K562 (cell line): ENCODE data around the gene HAGHL. TPM values are rescaled to one million over a fixed set of nuclear protein-coding genes. Genes with fewer than 3 reads are reported as not detected.

Source experiments
- ATAC-seq: fragments of 200-7000 bp; cut with Tn5 transposase; 3 replicates; pipeline ENCODE4 v1.9.1; 2020; ENCODE audit warnings: moderate library complexity
- BruUV-seq: library from RNA; stranded (reverse); fragments of 400-500 nt; replicated peaks from 2 replicates; lab custom pipeline; 2021; lab: Mats Ljungman, UMichigan
- CTCF ChIA-PET: fragments of 300-600 bp; formaldehyde crosslinking; extraction: SDS; loops from one replicate; lab custom pipeline; 2021; ENCODE audit warnings: low intra/inter-chr PET ratio; lab: Yijun Ruan, JAX
- POLR2A ChIA-PET: fragments of 300-600, 350-650 bp; sonication (Branson Sonifier 250); formaldehyde crosslinking; extraction: SDS; loops from one replicate; lab custom pipeline; 2021; ENCODE audit warnings: antibody characterized with exemption, inconsistent platforms; lab: Yijun Ruan, JAX
- DNase-seq, 4 experiments: peaks; one replicate each; pipeline versions ENCODE4 v3.0.0 to v3.0.0-alpha.2; 2011 to 2018; ENCODE audit warnings: low spot score in 3 of 4, mixed read lengths in 3 of 4; ENCODE audit errors: extremely low read depth in 1 of 4
- FAIRE-seq: peaks from 2 replicates; lab custom pipeline; 2011; peaks lifted over from hg19 to GRCh38; lab: Jason Lieb, UNC
- H2AFZ ChIP-seq: 2 replicates; pipeline ENCODE4 v1.6.0; 2011; ENCODE audit warnings: low read depth, low read length, control low read depth, inconsistent platforms
- H3K27ac ChIP-seq: fragments of 200-600 bp; 3 replicates; pipeline ENCODE4 v1.8.0; 2011; ENCODE audit warnings: low read depth, mild to moderate bottlenecking, control low read depth, inconsistent platforms, low read length, moderate library complexity, mixed read lengths; ENCODE audit errors: extremely low read depth
- H3K27me3 ChIP-seq, 2 experiments: fragments of 300-600 bp in 1 of 2; 2 replicates in 1 of 2; 3 replicates in 1 of 2; pipeline versions ENCODE4 v1.6.0 to v1.8.0; 2011; ENCODE audit warnings: inconsistent platforms in 2 of 2, low read length in 2 of 2, mild to moderate bottlenecking in 1 of 2, mixed read lengths in 1 of 2, moderate library complexity in 1 of 2; ENCODE audit not compliant: control insufficient read depth in 2 of 2, insufficient read depth in 2 of 2
- H3K36me3 ChIP-seq: fragments of 300-600 bp; 3 replicates; pipeline ENCODE4 v1.8.0; 2011; ENCODE audit warnings: mild to moderate bottlenecking, low read length, inconsistent platforms; ENCODE audit not compliant: control insufficient read depth, insufficient read depth
- H3K4me1 ChIP-seq, 2 experiments: fragments of 200-600 bp in 1 of 2; replicated peaks in 1 of 2; 2 replicates in 1 of 2; 3 replicates in 1 of 2; pipeline versions ENCODE4 v1.5.1 to v1.8.0; 2011; ENCODE audit warnings: inconsistent platforms in 2 of 2, low read length in 2 of 2, mild to moderate bottlenecking in 1 of 2, mixed read lengths in 1 of 2, moderate library complexity in 1 of 2; ENCODE audit not compliant: control insufficient read depth in 2 of 2, insufficient read depth in 2 of 2
- H3K4me2 ChIP-seq: 2 replicates; pipeline ENCODE4 v1.6.1; 2011; ENCODE audit warnings: low read length, control low read depth, inconsistent platforms, mixed read lengths; ENCODE audit not compliant: insufficient read depth
- H3K4me3 ChIP-seq: fragments of 200-600 bp; sonication (generic), shearing (Covaris generic); 2 replicates; pipeline ENCODE4 v1.5.1; 2016; ENCODE audit warnings: control low read depth, inconsistent platforms
- H3K79me2 ChIP-seq: fragments of 200-600 bp; 3 replicates; pipeline ENCODE4 v1.8.0; 2011; ENCODE audit warnings: low read length, inconsistent platforms; ENCODE audit not compliant: control insufficient read depth, insufficient read depth
- H3K9ac ChIP-seq, 2 experiments: 2 replicates each; pipeline versions ENCODE4 v1.6.0 to v1.6.1; 2011; ENCODE audit warnings: low read depth in 2 of 2, low read length in 2 of 2, control low read depth in 1 of 2, inconsistent platforms in 1 of 2, mild to moderate bottlenecking in 1 of 2, mixed read lengths in 1 of 2; ENCODE audit not compliant: insufficient read depth in 1 of 2
- H3K9me1 ChIP-seq: one replicate; pipeline ENCODE4 v1.6.0; 2011; ENCODE audit warnings: inconsistent platforms, mild to moderate bottlenecking, low read length, moderate library complexity; ENCODE audit not compliant: control insufficient read depth, insufficient read depth
- H3K9me3 ChIP-seq: replicated peaks from 2 replicates; pipeline ENCODE4 v1.5.1; 2011; ENCODE audit warnings: low read depth, low read length, inconsistent platforms; ENCODE audit not compliant: control insufficient read depth, insufficient read depth
- H4K20me1 ChIP-seq: replicated peaks from 2 replicates; pipeline ENCODE4 v1.6.1; 2011; ENCODE audit warnings: low read length, inconsistent platforms, mixed read lengths; ENCODE audit not compliant: control insufficient read depth, insufficient read depth
- ESRRA ChIP-seq: fragments of 450-650 bp; IDR thresholded peaks from 2 replicates; pipeline ENCODE4 v1.6.1; 2014; ENCODE audit warnings: low read depth, mild to moderate bottlenecking, moderate library complexity, borderline replicate concordance
- FOXP1 ChIP-seq: sonication (generic); formaldehyde crosslinking; IDR thresholded peaks from 2 replicates; pipeline ENCODE4 v1.8.0; 2022; ENCODE audit warnings: mild to moderate bottlenecking, missing genetic modification reagents
- HMGXB4 ChIP-seq: sonication (generic); formaldehyde crosslinking; IDR thresholded peaks from 2 replicates; pipeline ENCODE4 v1.8.1; 2023; ENCODE audit warnings: mild to moderate bottlenecking, missing genetic modification reagents
- ILK ChIP-seq: fragments of 450-650 bp; IDR thresholded peaks from 2 replicates; pipeline ENCODE4 v1.6.1; 2016; ENCODE audit warnings: missing genetic modification characterization, low read depth, mild to moderate bottlenecking, missing compliant biosample characterization, moderate library complexity, borderline replicate concordance
- JUN ChIP-seq, 2 experiments: sonication (generic) in 1 of 2; formaldehyde crosslinking in 1 of 2; IDR thresholded peaks; 2 replicates each; pipeline versions ENCODE4 v1.6.1 to v1.8.0; 2012 to 2022; ENCODE audit warnings: borderline replicate concordance in 2 of 2, mild to moderate bottlenecking in 2 of 2, improper control_type of control experiment in 1 of 2, low read depth in 1 of 2, low read length in 1 of 2, missing genetic modification reagents in 1 of 2
- PREB ChIP-seq: sonication (generic); formaldehyde crosslinking; IDR thresholded peaks from 2 replicates; pipeline ENCODE4 v1.8.1; 2023; ENCODE audit warnings: mild to moderate bottlenecking, missing genetic modification reagents
- SMARCE1 ChIP-seq: fragments of 450-650 bp; IDR thresholded peaks from 2 replicates; pipeline ENCODE4 v1.7.1; 2016; ENCODE audit warnings: mild to moderate bottlenecking
- SRSF7 ChIP-seq: fragments of 200-400 bp; formaldehyde crosslinking; optimal IDR thresholded peaks from 2 replicates; pipeline ENCODE3; 2017; ENCODE audit warnings: mild to moderate bottlenecking, low read depth, low read length
- STAT5A ChIP-seq: IDR thresholded peaks from 2 replicates; pipeline ENCODE4 v1.6.1; 2012; ENCODE audit warnings: low read length, inconsistent platforms, borderline replicate concordance
- TAF1 ChIP-seq: IDR thresholded peaks from 2 replicates; pipeline ENCODE4 v1.6.1; 2011; ENCODE audit warnings: mild to moderate bottlenecking, low read length, moderate library complexity; ENCODE audit not compliant: insufficient read depth, control insufficient read depth, severe bottlenecking; ENCODE audit errors: extremely low read depth
- TAF9B ChIP-seq: fragments of 450-650 bp; IDR thresholded peaks from 2 replicates; pipeline ENCODE4 v1.6.1; 2018; ENCODE audit warnings: mild to moderate bottlenecking; ENCODE audit not compliant: partially characterized antibody
- XRCC5 ChIP-seq: fragments of 200-400 bp; formaldehyde crosslinking; IDR thresholded peaks from 2 replicates; pipeline ENCODE4 v1.6.1; 2017; ENCODE audit warnings: low read depth, mild to moderate bottlenecking, low read length
- ZNF644 ChIP-seq: fragments of 200-800 bp; sonication (Bioruptor generic); IDR thresholded peaks from 2 replicates; pipeline ENCODE4 v1.6.1; 2016; ENCODE audit warnings: low read depth, missing genetic modification characterization, missing compliant biosample characterization
- WGBS: fragments of 100-300 bp; shearing (Covaris generic); methylation state at CpG from one replicate; pipeline ENCODE4 v1.1.6; 2016; ENCODE audit warnings: low coverage, mixed read lengths; ENCODE audit not compliant: insufficient coverage; ENCODE audit errors: missing lambda C conversion rate; 5-methylcytosine and 5-hydroxymethylcytosine counted together
- in situ Hi-C: fragments of 300-500 bp; cut with MboI; formaldehyde crosslinking; loops from 4 replicates; pipeline ENCODE4 v1.15.0; 2018; ENCODE audit warnings: inconsistent platforms, mixed read lengths
- intact Hi-C: fragments of 100-400 bp; cut with micrococcal nuclease; formaldehyde crosslinking; loops from 2 replicates; pipeline ENCODE4 v1.14.2; 2022
- polyA plus RNA-seq, 8 experiments: library from polyadenylated mRNA; depleted of rRNA in 4 of 8; stranded (reverse) in 5 of 8; unstranded in 3 of 8; fragments of >200 nt; fragmentation: Nextera tagmentation in 2 of 8; fragmentation: Illumina TruSeq in 1 of 8; extraction: Ambion mirVana in 2 of 8; extraction: Trizol in 1 of 8; gene quantifications; 2 replicates each; pipeline versions ENCODE4 v1.2.1 to v1.2.3, GENCODE V29; 2011 to 2014; ENCODE audit warnings: inconsistent platforms in 1 of 8, missing spikeins in 1 of 8
- total RNA-seq, 7 experiments: library from RNA; depleted of rRNA in 6 of 7; stranded (reverse); fragments of >200 nt in 6 of 7; fragmentation: Illumina TruSeq in 2 of 7; extraction: Trizol in 2 of 7; gene quantifications; 2 replicates each; pipeline versions ENCODE4 v1.2.1 to v1.2.3, GENCODE V29; 2011 to 2021; ENCODE audit warnings: low replicate concordance in 1 of 7
- TF ChIP-seq, protein P1 (sequence below): sonication (generic); formaldehyde crosslinking; IDR thresholded peaks from 2 replicates; pipeline ENCODE4 v1.8.0; 2023; ENCODE audit warnings: mild to moderate bottlenecking, missing genetic modification reagents

HAGHL gene
- total and polyA plus RNA-seq, 9 of the 15 experiments (the other 6 are each of a cell fraction or from before 2014, with no cell fraction given) = 0.31 to 83.4 (median 20.7) TPM

DNA sequence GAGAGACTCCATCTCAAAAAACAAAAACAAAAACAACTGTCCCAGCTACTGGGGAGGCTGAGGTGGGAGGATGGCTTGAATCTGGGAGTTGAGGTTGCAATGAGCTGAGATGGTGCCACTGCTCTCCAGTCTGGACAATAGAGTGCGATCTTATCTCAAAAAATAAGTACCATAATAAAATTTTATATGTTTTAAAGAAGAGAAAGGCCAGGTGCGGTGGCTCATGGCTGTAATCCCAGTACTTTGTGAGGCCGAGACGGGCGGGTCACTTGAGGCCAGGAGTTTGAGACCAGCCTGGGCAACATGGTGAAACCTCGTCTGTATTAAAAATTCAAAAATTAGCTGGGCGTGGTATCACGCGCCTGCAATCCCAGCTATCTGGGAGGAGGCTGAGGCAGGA lies 49.9 kb downstream of the HAGHL start (continued):
- TF ChIP-seq ESRRA = no peak
- TF ChIP-seq JUN (IDR thresholded peaks at IDR 0.05; ENCODE audit: borderline replicate concordance, low read depth, low read length) = no peak
- no peak for TF ChIP-seq JUN (CRISPR knock-in tag; IDR thresholded peaks at IDR 0.05; ENCODE audit: borderline replicate concordance)
- no peak for TF ChIP-seq SMARCE1
- no peak for TF ChIP-seq TAF9B
- TF ChIP-seq HMGXB4 = no peak

- ChIA-PET POLR2A (no interaction called here), CTCF (no interaction called here)
- peaks cover 0 to 73% of the 10 kb centered on the region in 2 experiments; a peak in 3 of 5 replicates for H3K4me1 ChIP-seq
- WGBS = 2% methylated on average over 15 of the region's 16 CpGs
- FAIRE-seq (peak; percentile 83), ATAC-seq (peak; percentile 71), DNase-seq (peak in 1 of 4 experiments; percentile 36)
- peaks cover 0 to 11% of the 10 kb centered on the region in 2 experiments; a peak in 2 of 5 replicates for H3K27me3 ChIP-seq
- no peaks in the 10 kb centered on the region for H3K9me3 ChIP-seq
- H3K9ac ChIP-seq = peak overlapping the region in 1 of 2 experiments; percentile 79; a peak in 2 of 4 replicates
- peak overlapping the region; percentile 7; the same call in 1 of the 2 replicates for H2AFZ ChIP-seq
- no TSS peak for BruUV-seq
- H3K9me1 ChIP-seq = peaks cover 2% of the 10 kb centered on the region
- 0 out of 2 replicates have a peak, but pooled peaks cover 4% of the 10 kb centered on the region for H4K20me1 ChIP-seq
- peak overlapping the region; percentile 33; the same call in 1 of the 2 replicates for H3K4me2 ChIP-seq
- H3K27ac ChIP-seq = no peak overlapping the region
- no peaks in the 10 kb centered on the region for H3K36me3 ChIP-seq
- no peaks in the 10 kb centered on the region for H3K79me2 ChIP-seq
- intact Hi-C loops (no loop called here), in situ Hi-C loops (no loop called here)
- H3K4me3 ChIP-seq = no peak overlapping the region
- TF ChIP-seq ILK (no peak), SRSF7 (no peak), PREB (CRISPR knock-in tag) (no peak), TAF1 (no peak), FOXP1 (no peak), XRCC5 (no peak), ZNF644 (tag) (no peak), STAT5A (no peak)
- TF ChIP-seq, protein P1, sequence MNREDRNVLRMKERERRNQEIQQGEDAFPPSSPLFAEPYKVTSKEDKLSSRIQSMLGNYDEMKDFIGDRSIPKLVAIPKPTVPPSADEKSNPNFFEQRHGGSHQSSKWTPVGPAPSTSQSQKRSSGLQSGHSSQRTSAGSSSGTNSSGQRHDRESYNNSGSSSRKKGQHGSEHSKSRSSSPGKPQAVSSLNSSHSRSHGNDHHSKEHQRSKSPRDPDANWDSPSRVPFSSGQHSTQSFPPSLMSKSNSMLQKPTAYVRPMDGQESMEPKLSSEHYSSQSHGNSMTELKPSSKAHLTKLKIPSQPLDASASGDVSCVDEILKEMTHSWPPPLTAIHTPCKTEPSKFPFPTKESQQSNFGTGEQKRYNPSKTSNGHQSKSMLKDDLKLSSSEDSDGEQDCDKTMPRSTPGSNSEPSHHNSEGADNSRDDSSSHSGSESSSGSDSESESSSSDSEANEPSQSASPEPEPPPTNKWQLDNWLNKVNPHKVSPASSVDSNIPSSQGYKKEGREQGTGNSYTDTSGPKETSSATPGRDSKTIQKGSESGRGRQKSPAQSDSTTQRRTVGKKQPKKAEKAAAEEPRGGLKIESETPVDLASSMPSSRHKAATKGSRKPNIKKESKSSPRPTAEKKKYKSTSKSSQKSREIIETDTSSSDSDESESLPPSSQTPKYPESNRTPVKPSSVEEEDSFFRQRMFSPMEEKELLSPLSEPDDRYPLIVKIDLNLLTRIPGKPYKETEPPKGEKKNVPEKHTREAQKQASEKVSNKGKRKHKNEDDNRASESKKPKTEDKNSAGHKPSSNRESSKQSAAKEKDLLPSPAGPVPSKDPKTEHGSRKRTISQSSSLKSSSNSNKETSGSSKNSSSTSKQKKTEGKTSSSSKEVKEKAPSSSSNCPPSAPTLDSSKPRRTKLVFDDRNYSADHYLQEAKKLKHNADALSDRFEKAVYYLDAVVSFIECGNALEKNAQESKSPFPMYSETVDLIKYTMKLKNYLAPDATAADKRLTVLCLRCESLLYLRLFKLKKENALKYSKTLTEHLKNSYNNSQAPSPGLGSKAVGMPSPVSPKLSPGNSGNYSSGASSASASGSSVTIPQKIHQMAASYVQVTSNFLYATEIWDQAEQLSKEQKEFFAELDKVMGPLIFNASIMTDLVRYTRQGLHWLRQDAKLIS (CRISPR knock-in tag) = no peak
These were observed 50.9 kb downstream of the HAGHL start for GRCh38 chr16:777826-778225.
